ENCODE data around the gene VKORC1L1.

Gene VKORC1L1

DNA sequence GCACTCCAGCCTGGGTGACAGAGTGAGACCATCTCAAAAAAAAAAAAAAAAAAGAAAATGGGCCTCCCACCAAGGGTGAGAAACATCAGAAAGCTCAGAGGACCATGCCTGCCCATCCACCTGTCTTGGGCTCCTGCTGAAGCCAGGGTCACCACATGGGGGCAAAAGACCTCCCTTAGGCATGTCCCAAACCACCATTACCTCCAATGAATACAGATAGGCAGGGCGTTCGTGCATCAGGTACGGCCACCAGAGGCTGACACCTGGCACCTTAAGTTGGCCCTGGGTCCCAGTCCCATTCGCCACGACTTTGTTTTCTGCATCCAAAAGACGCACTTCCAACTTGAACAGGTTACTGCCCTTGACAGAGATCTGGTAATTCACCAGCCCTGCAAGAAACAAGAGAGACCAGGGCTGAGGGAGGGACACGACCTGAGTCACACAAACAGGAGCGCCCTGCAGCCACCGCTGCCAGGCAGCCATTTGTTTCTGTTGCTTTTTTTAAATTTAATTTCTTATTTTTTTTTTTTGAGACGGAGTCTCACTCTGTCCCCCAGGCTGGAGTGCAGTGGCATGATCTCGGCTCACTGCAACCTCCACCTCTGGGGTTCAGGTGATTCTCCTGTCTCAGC lies 103.1 kb downstream of the VKORC1L1 start:
- DNase-seq (ENCODE audit: low read depth in 2 of 2), result no peak
- H3K4me3 ChIP-seq (replicated peaks in 1 of 2; ENCODE audit: low read depth in 2 of 2, low read length in 2 of 2), result no peak overlapping the region
- TF ChIP-seq, protein P1, sequence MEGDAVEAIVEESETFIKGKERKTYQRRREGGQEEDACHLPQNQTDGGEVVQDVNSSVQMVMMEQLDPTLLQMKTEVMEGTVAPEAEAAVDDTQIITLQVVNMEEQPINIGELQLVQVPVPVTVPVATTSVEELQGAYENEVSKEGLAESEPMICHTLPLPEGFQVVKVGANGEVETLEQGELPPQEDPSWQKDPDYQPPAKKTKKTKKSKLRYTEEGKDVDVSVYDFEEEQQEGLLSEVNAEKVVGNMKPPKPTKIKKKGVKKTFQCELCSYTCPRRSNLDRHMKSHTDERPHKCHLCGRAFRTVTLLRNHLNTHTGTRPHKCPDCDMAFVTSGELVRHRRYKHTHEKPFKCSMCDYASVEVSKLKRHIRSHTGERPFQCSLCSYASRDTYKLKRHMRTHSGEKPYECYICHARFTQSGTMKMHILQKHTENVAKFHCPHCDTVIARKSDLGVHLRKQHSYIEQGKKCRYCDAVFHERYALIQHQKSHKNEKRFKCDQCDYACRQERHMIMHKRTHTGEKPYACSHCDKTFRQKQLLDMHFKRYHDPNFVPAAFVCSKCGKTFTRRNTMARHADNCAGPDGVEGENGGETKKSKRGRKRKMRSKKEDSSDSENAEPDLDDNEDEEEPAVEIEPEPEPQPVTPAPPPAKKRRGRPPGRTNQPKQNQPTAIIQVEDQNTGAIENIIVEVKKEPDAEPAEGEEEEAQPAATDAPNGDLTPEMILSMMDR (IDR thresholded peaks at IDR 0.05; ENCODE audit: low read depth, low read length), result no peak

DNA sequence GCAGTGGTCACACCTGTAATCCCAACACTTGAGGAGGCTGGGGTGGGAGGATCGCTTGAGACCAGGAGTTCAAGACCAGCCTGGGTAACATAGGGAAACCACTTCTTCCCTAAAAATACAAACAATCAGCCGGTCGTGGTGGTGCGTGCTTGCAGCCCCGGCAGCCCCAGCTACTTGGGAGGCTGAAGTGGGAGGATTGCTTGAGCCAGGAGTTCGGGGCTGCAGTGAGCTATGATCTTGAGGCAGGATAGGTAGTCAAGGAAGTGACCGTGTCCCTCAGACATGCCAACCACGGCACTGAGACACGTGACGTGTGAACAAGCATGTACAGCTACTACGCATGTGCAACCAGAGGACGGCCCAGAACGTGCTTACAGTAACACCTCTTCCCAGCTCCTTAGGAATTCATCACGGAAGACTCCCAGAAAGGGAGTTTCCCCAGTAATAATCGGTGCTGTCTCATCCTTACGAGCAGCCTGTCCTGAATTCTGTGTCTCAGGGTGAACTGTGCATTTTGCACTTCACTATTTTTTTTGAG lies 103.9 kb downstream of the VKORC1L1 start:
- no peak overlapping the region for H3K4me3 ChIP-seq (replicated peaks in 1 of 2; ENCODE audit: low read depth in 2 of 2, low read length in 2 of 2)
- DNase-seq (ENCODE audit: low read depth in 2 of 2), result no peak
- TF ChIP-seq, protein P1 (IDR thresholded peaks at IDR 0.05; ENCODE audit: low read depth, low read length), result no peak

DNA sequence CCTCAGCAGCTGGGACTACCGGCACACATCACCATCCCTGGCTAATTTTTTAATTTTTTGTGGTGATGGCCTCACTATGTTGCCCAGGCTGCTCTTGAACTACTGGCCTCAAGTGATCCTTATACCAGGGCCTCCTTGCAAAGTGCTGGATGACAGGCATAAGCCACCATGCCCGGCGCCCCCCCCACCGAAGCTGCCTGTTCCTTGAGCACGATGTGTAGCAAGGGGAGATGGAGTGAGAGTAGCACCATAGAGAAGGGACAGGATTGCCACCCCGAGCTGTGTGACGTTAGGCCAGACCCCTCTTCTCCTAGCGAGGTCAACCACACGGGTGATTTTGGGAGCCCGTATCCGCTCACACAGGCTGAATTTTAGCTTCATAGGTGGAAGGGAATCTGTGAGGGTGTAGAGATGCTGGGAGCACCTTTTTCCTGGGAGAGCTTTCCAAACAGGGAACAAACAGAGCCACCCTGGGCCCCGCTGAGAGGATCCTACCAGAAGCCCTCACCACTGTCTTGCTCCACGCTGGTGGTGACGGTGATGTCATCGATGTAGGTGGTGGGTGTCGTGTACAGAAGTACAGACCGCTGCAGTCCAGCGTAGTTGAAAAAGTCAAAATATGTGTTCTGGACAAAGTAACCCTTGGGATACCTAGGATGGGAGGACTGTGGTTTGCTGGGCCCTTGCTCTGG lies 106.2 kb downstream of the VKORC1L1 start:
- TF ChIP-seq, protein P1 (IDR thresholded peaks at IDR 0.05; ENCODE audit: low read depth, low read length), result no peak
- DNase-seq (ENCODE audit: low read depth in 2 of 2), result no peak
- no peak overlapping the region for H3K4me3 ChIP-seq (replicated peaks in 1 of 2; ENCODE audit: low read depth in 2 of 2, low read length in 2 of 2)

DNA sequence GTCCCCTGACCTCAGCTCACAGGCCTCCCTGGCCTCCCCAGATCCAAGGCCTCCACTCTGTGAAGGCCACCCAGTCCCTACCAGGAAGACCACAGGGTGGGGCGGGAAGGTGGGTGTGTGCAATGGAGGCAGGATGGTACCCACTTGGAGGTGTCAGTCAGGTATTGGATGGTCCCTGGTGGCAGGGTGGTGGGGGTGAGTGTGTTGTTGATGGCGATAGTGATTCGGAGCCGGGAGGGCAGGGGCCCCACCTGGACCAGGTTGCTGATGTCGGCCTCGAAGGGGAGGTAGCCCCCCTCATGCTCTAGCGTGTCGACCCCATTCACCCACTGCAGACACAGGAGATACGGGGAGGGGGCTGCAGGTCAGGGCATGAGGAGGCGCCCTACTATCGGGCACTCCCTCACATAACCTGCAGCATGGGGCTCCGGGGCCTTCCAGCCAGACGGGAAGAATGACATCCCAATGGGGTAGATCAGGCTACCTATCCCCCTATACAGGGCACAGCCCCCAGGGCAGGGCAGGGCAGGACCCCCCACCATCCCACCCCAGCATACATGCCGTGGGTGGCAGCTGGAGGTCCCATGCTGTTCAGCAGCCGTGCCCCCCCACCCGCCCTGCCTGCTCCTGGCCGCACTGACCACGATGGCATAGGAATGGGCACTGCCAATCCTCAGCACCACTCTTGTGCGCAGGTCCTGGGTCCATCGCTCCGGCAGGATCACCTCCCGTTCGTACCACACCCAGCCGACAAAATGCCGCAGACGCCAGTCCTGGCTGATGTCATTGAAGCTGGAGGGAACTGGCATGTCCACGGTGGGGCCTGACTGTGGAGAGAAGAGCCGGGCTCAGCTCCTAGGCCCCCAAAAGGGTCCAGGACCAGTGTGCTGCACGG lies 107.0 kb downstream of the VKORC1L1 start:
- TF ChIP-seq, protein P1 (IDR thresholded peaks at IDR 0.05; ENCODE audit: low read depth, low read length), result no peak
- no peak for DNase-seq (ENCODE audit: low read depth in 2 of 2)
- no peak overlapping the region for H3K4me3 ChIP-seq (replicated peaks in 1 of 2; ENCODE audit: low read depth in 2 of 2, low read length in 2 of 2)

DNA sequence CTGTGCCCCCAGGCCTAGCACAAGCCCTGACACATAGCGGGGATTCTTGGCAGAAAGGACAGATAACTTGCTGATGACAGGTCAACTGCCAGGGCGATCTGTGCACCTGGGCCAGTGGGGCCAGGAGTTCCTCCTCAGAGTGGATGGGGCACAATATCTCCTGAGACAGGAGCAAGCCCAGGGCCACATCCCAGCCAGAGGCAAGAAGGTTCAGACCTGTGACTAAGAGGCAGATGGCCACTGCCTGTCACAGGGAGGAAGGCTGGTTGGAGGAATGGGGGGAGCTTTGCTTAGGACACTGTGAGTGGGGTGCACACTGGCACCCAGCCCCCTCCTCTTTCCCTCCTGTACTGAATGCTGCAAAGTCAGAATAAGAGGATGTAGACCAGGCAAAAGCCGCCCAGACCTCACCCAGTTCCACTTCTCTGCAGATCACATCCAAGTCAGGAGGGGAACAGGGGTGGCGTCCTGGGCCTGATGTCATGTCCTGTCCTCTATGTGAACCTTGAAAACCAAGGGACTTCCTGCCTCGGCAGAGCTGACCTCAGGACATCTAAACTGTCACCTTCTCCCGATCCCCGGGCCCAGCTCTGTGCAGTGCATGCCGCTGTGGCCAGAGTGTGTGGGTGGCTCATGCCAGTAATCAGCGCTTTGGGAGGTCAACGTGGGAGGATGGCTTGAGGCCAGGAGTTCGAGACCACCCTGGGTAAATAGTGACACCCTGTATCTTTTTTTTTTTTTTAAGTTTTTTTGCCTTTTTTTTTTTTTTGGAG lies 107.8 kb downstream of the VKORC1L1 start:
- peak; percentile 16 to 25 for DNase-seq (ENCODE audit: low read depth in 2 of 2)
- TF ChIP-seq, protein P1 (IDR thresholded peaks at IDR 0.05; ENCODE audit: low read depth, low read length), result no peak
- H3K4me3 ChIP-seq (replicated peaks in 1 of 2; ENCODE audit: low read depth in 2 of 2, low read length in 2 of 2), result peak overlapping the region; percentile 9 to 78

All from cardiac fibroblast (primary cell).